ENCODE measurements around the gene MPPED1. TPM values are rescaled to one million over a fixed set of nuclear protein-coding genes. Genes with fewer than 3 reads are reported as not detected.

MPPED1 gene
- total and polyA plus RNA-seq, 10 donors, result 0.02 to 0.13 (median 0.04) TPM; not detected in 6

GRCh38 chr22:43415681-43416080, 3.9 kb downstream of the MPPED1 start:
- intact Hi-C loops (cut with DNase I; ENCODE audit: low total_unique reads), result no loop called here
- no peak for TF ChIP-seq POLR2A (IDR thresholded peaks at IDR 0.05)
- TF ChIP-seq CTCF (IDR thresholded peaks at IDR 0.05 in 8 of 11, conservative IDR thresholded peaks at IDR 0.05 in 3 of 11), result no peak
- no peak for TF ChIP-seq POLR2AphosphoS5 (IDR thresholded peaks at IDR 0.05)
- H3K4me1 ChIP-seq, result peaks cover 0 to 4% (median 0%) of the 10 kb centered on the region in 6 donors
- peaks cover 0 to 52% (median 35%) of the 10 kb centered on the region in 7 donors for H3K27me3 ChIP-seq (replicated peaks in 1 of 7)
- H3K36me3 ChIP-seq, result no peaks in the 10 kb centered on the region
- no peaks in the 10 kb centered on the region for H3K9me3 ChIP-seq
- H3K4me3 ChIP-seq, result no peak overlapping the region
- no peak overlapping the region for H3K27ac ChIP-seq
- 76 to 87% (median 79%) methylated on average over 7 of the region's 7 CpGs for WGBS, 5 donors
- DNase-seq, result no peak

GRCh38 chr22:43417555-43417954, 5.7 kb downstream of the MPPED1 start:
- no peaks in the 10 kb centered on the region for H3K36me3 ChIP-seq
- H3K27me3 ChIP-seq (replicated peaks in 1 of 7), result peaks cover 0 to 53% (median 22%) of the 10 kb centered on the region in 7 donors
- no peaks in the 10 kb centered on the region for H3K9me3 ChIP-seq
- no peaks in the 10 kb centered on the region for H3K4me1 ChIP-seq
- no peak for DNase-seq
- WGBS, 5 donors, result 83 to 89% (median 86%) methylated on average over 11 of the region's 11 CpGs
- intact Hi-C loops (cut with DNase I; ENCODE audit: low total_unique reads), result no loop called here
- H3K27ac ChIP-seq, result no peak overlapping the region
- H3K4me3 ChIP-seq, result no peak overlapping the region
- TF ChIP-seq POLR2AphosphoS5 (IDR thresholded peaks at IDR 0.05) (no peak), CTCF (IDR thresholded peaks at IDR 0.05 in 8 of 11, conservative IDR thresholded peaks at IDR 0.05 in 3 of 11) (no peak), POLR2A (IDR thresholded peaks at IDR 0.05) (no peak)

- Histone ChIP-seq H3K36me3 (no peaks in the 10 kb centered on the region), H3K27me3 (replicated peaks in 1 of 7) (peaks cover 0 to 52% (median 15%) of the 10 kb centered on the region in 7 donors), H3K4me3 (no peak overlapping the region), H3K27ac (no peak overlapping the region), H3K4me1 (no peaks in the 10 kb centered on the region), H3K9me3 (no peaks in the 10 kb centered on the region)
- 73 to 85% (median 77%) methylated on average over 15 of the region's 15 CpGs for WGBS, 5 donors
- intact Hi-C loops (cut with DNase I; ENCODE audit: low total_unique reads), result no loop called here
- TF ChIP-seq CTCF (IDR thresholded peaks at IDR 0.05 in 8 of 11, conservative IDR thresholded peaks at IDR 0.05 in 3 of 11) (no peak), POLR2A (IDR thresholded peaks at IDR 0.05) (no peak), POLR2AphosphoS5 (IDR thresholded peaks at IDR 0.05) (no peak)
- DNase-seq, result no peak
Observed at GRCh38 chr22:43418079-43418825, 6.4 kb downstream of the MPPED1 start.

- H3K9me3 ChIP-seq, result no peaks in the 10 kb centered on the region
- H3K27me3 ChIP-seq (replicated peaks in 1 of 7), result peaks cover 0 to 41% (median 2%) of the 10 kb centered on the region in 7 donors
- TF ChIP-seq POLR2A (IDR thresholded peaks at IDR 0.05), result no peak
- TF ChIP-seq POLR2AphosphoS5 (IDR thresholded peaks at IDR 0.05), result no peak
- no peak for TF ChIP-seq CTCF (IDR thresholded peaks at IDR 0.05 in 8 of 11, conservative IDR thresholded peaks at IDR 0.05 in 3 of 11)
- H3K27ac ChIP-seq, result no peak overlapping the region
- no peak overlapping the region for H3K4me3 ChIP-seq
- 77 to 83% (median 81%) methylated on average over 13 of the region's 13 CpGs for WGBS, 5 donors
- intact Hi-C loops (cut with DNase I; ENCODE audit: low total_unique reads), result no loop called here
- H3K36me3 ChIP-seq, result no peaks in the 10 kb centered on the region
- no peak for DNase-seq
- H3K4me1 ChIP-seq, result no peaks in the 10 kb centered on the region
Observed at GRCh38 chr22:43419371-43420080, 7.7 kb downstream of the MPPED1 start.
